HEK293 (cell line): ENCODE measurements around the gene PHLPP2.
A peak's percentile ranks its signal among the peaks of the same experiment; 100 is the strongest.

Experiments used
- CTCF ChIA-PET: fragments of 350-600 bp; formaldehyde crosslinking; extraction: SDS; loops from one replicate; lab custom pipeline; 2021; ENCODE audit warnings: antibody characterized with exemption; lab: Yijun Ruan, JAX
- POLR2A ChIA-PET: fragments of 300-600 bp; formaldehyde crosslinking; extraction: SDS; loops from one replicate; lab custom pipeline; 2020; ENCODE audit warnings: antibody characterized with exemption, inconsistent platforms; lab: Yijun Ruan, JAX
- H3K27ac ChIP-seq: fragments of 200-500 bp; sonication (Bioruptor generic); 2 replicates; pipeline ENCODE4 v1.5.1; 2014; ENCODE audit warnings: low read depth, low read length, control low read depth, inconsistent platforms; ENCODE audit errors: extremely low read depth
- H3K36me3 ChIP-seq, 2 experiments: fragments of 200-500 bp in 1 of 2; sonication (Bioruptor generic) in 1 of 2; 1 replicate in 1 of 2; 2 replicates in 1 of 2; pipeline ENCODE4 v1.5.1; 2014 to 2017; ENCODE audit warnings: inconsistent platforms in 2 of 2, low read length in 2 of 2; ENCODE audit not compliant: control insufficient read depth in 2 of 2, insufficient read depth in 1 of 2
- H3K4me1 ChIP-seq: fragments of 200-500 bp; sonication (Bioruptor generic); 2 replicates; pipeline ENCODE4 v1.5.1; 2014; ENCODE audit warnings: mild to moderate bottlenecking, low read length, inconsistent platforms; ENCODE audit not compliant: control insufficient read depth, insufficient read depth
- H3K4me3 ChIP-seq: 2 replicates; pipeline ENCODE4 v1.5.1; 2011; ENCODE audit warnings: low read depth, mild to moderate bottlenecking, control low read depth, low read length, moderate library complexity
- H3K9me3 ChIP-seq: fragments of 200-500 bp; sonication (Bioruptor generic); 2 replicates; pipeline ENCODE4 v1.5.1; 2014; ENCODE audit warnings: low read depth, low read length, inconsistent platforms; ENCODE audit not compliant: control insufficient read depth, insufficient read depth
- BCL11A ChIP-seq: fragments of 450-650 bp; formaldehyde crosslinking; IDR thresholded peaks from 2 replicates; pipeline ENCODE4 v1.5.1; 2016; ENCODE audit warnings: low read depth, missing biosample characterization, missing genetic modification characterization
- EGR2 ChIP-seq: fragments of 450-650 bp; formaldehyde crosslinking; IDR thresholded peaks from 2 replicates; pipeline ENCODE4 v1.5.1; 2016; ENCODE audit warnings: low read depth, missing biosample characterization, missing genetic modification characterization
- FEZF1 ChIP-seq: fragments of 450-650 bp; formaldehyde crosslinking; IDR thresholded peaks from 2 replicates; pipeline ENCODE4 v1.5.1; 2016; ENCODE audit warnings: missing biosample characterization, missing genetic modification characterization
- HOXC10 ChIP-seq: sonication (generic); formaldehyde crosslinking; IDR thresholded peaks from 2 replicates; pipeline ENCODE4 v1.8.1; 2023; ENCODE audit warnings: mild to moderate bottlenecking, missing genetic modification reagents
- KLF16 ChIP-seq: fragments of 450-650 bp; formaldehyde crosslinking; IDR thresholded peaks from 2 replicates; pipeline ENCODE4 v1.5.1; 2017; ENCODE audit warnings: missing biosample characterization, missing genetic modification characterization
- SALL2 ChIP-seq: fragments of 450-650 bp; formaldehyde crosslinking; IDR thresholded peaks from 2 replicates; pipeline ENCODE4 v1.5.0; 2017; ENCODE audit warnings: missing biosample characterization, mild to moderate bottlenecking, missing genetic modification characterization, borderline replicate concordance
- WT1 ChIP-seq: fragments of 450-650 bp; formaldehyde crosslinking; IDR thresholded peaks from 2 replicates; pipeline ENCODE4 v1.5.1; 2016; ENCODE audit warnings: missing biosample characterization, missing genetic modification characterization
- YY2 ChIP-seq: fragments of 450-650 bp; formaldehyde crosslinking; IDR thresholded peaks from 2 replicates; pipeline ENCODE4 v1.5.1; 2016; ENCODE audit warnings: missing biosample characterization, missing genetic modification characterization
- ZBTB21 ChIP-seq: fragments of 450-650 bp; formaldehyde crosslinking; IDR thresholded peaks from 2 replicates; pipeline ENCODE4 v1.5.1; 2017; ENCODE audit warnings: missing biosample characterization, missing genetic modification characterization
- ZEB2 ChIP-seq: fragments of 450-650 bp; formaldehyde crosslinking; IDR thresholded peaks from 2 replicates; pipeline ENCODE4 v1.5.1; 2016; ENCODE audit warnings: missing biosample characterization, missing genetic modification characterization
- ZFHX2 ChIP-seq: fragments of 450-650 bp; formaldehyde crosslinking; conservative IDR thresholded peaks from 2 replicates; pipeline ENCODE4 v1.5.1; 2016; ENCODE audit warnings: missing biosample characterization, missing genetic modification characterization
- ZFP69B ChIP-seq: fragments of 450-650 bp; formaldehyde crosslinking; IDR thresholded peaks from 2 replicates; pipeline ENCODE4 v1.5.1; 2016; ENCODE audit warnings: missing biosample characterization, missing genetic modification characterization
- ZNF140 ChIP-seq: fragments of 450-650 bp; formaldehyde crosslinking; IDR thresholded peaks from 2 replicates; pipeline ENCODE4 v1.5.1; 2016; ENCODE audit warnings: missing biosample characterization, missing genetic modification characterization
- ZNF2 ChIP-seq: fragments of 450-650 bp; formaldehyde crosslinking; IDR thresholded peaks from 2 replicates; pipeline ENCODE4 v1.5.1; 2016; ENCODE audit warnings: missing biosample characterization, missing genetic modification characterization
- ZNF391 ChIP-seq: fragments of 450-650 bp; formaldehyde crosslinking; IDR thresholded peaks from 2 replicates; pipeline ENCODE4 v1.5.1; 2016; ENCODE audit warnings: low read depth, missing biosample characterization, missing genetic modification characterization, borderline replicate concordance
- ZNF404 ChIP-seq: fragments of 450-650 bp; formaldehyde crosslinking; IDR thresholded peaks from 2 replicates; pipeline ENCODE4 v1.5.1; 2017; ENCODE audit warnings: missing biosample characterization, missing genetic modification characterization
- ZNF473 ChIP-seq: fragments of 450-650 bp; formaldehyde crosslinking; IDR thresholded peaks from 2 replicates; pipeline ENCODE4 v1.5.1; 2017; ENCODE audit warnings: missing biosample characterization, missing genetic modification characterization
- ZNF501 ChIP-seq: fragments of 450-650 bp; formaldehyde crosslinking; IDR thresholded peaks from 2 replicates; pipeline ENCODE4 v1.5.1; 2016; ENCODE audit warnings: missing biosample characterization, missing genetic modification characterization
- ZNF555 ChIP-seq: fragments of 450-650 bp; formaldehyde crosslinking; conservative IDR thresholded peaks from 2 replicates; pipeline ENCODE4 v1.5.1; 2017; ENCODE audit warnings: missing biosample characterization, mild to moderate bottlenecking, missing genetic modification characterization, inconsistent platforms
- ZNF621 ChIP-seq: fragments of 450-650 bp; formaldehyde crosslinking; IDR thresholded peaks from 2 replicates; pipeline ENCODE4 v1.5.1; 2017; ENCODE audit warnings: missing biosample characterization, missing genetic modification characterization
- ZNF629 ChIP-seq: fragments of 450-650 bp; formaldehyde crosslinking; IDR thresholded peaks from 2 replicates; pipeline ENCODE4 v1.5.1; 2017; ENCODE audit warnings: missing biosample characterization, missing genetic modification characterization
- ZNF654 ChIP-seq: fragments of 450-650 bp; formaldehyde crosslinking; IDR thresholded peaks from 2 replicates; pipeline ENCODE4 v1.5.1; 2016; ENCODE audit warnings: low read depth, missing biosample characterization, missing genetic modification characterization
- ZNF660 ChIP-seq: fragments of 450-650 bp; IDR thresholded peaks from 2 replicates; pipeline ENCODE4 v1.5.1; 2018; ENCODE audit warnings: missing biosample characterization, mild to moderate bottlenecking, missing genetic modification characterization
- ZNF670 ChIP-seq: fragments of 450-650 bp; formaldehyde crosslinking; IDR thresholded peaks from 2 replicates; pipeline ENCODE4 v1.5.1; 2016; ENCODE audit warnings: missing biosample characterization, missing genetic modification characterization, low read depth
- ZNF707 ChIP-seq: fragments of 450-650 bp; formaldehyde crosslinking; IDR thresholded peaks from 2 replicates; pipeline ENCODE4 v1.5.1; 2016; ENCODE audit warnings: missing biosample characterization, missing genetic modification characterization
- TF ChIP-seq, protein P1 (sequence below): fragments of 450-650 bp; formaldehyde crosslinking; IDR thresholded peaks from 2 replicates; pipeline ENCODE4 v1.5.1; 2016; ENCODE audit warnings: missing biosample characterization, missing genetic modification characterization
- TF ChIP-seq, protein P2 (sequence below): fragments of 450-650 bp; formaldehyde crosslinking; IDR thresholded peaks from 2 replicates; pipeline ENCODE4 v1.5.1; 2017; ENCODE audit warnings: missing biosample characterization, missing genetic modification characterization
- TF ChIP-seq, protein P3 (sequence below): fragments of 450-650 bp; IDR thresholded peaks from 2 replicates; pipeline ENCODE4 v1.5.1; 2018; ENCODE audit warnings: missing biosample characterization, mild to moderate bottlenecking, missing genetic modification characterization

The PHLPP2 gene

DNA sequence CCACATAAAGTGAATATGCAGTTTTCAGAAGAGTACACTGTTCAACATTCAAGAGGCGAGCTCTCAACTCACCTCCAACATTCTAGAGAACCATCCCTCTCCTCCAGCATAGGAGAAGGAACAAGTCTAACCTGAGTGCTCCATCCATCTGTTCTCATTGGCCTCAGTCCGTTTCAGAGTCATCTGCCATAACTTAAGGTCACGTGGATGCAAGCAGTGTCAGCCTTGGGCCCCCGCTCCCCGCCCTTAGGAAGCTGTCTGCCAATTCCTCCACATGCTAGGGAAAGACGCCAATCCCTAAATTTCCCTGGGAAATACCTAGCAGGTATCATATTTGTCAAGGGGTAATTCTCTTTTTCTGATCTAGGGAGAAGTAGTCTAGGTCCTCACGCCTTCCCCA is 77.1 kb downstream of the PHLPP2 start:
- H3K27ac ChIP-seq = no peak overlapping the region
- POLR2A ChIA-PET = interaction anchor here (0.6 kb wide), 1 partner anchor 8 kb away, joined by 3 read pairs; no protein-coding TSS in a partner anchor
- no peak overlapping the region for H3K4me3 ChIP-seq
- TF ChIP-seq SALL2 (no peak), ZBTB21 (tag by site-specific recombination) (no peak), ZEB2 (tag by site-specific recombination) (no peak), ZNF621 (no peak), ZNF140 (tag by site-specific recombination) (no peak), ZNF501 (tag by site-specific recombination) (no peak), ZNF555 (tag by site-specific recombination) (no peak)
- no peaks in the 10 kb centered on the region for H3K9me3 ChIP-seq
- CTCF ChIA-PET = interaction anchor here (0.7 to 1.3 kb wide), 3 partner anchors 36 to 46 kb away, joined by 3 to 7 read pairs (median 3); no protein-coding TSS in a partner anchor
- no peaks in the 10 kb centered on the region for H3K4me1 ChIP-seq
- H3K36me3 ChIP-seq = peaks cover 6 to 54% of the 10 kb centered on the region in 2 experiments; a peak in 2 of 3 replicates

DNA sequence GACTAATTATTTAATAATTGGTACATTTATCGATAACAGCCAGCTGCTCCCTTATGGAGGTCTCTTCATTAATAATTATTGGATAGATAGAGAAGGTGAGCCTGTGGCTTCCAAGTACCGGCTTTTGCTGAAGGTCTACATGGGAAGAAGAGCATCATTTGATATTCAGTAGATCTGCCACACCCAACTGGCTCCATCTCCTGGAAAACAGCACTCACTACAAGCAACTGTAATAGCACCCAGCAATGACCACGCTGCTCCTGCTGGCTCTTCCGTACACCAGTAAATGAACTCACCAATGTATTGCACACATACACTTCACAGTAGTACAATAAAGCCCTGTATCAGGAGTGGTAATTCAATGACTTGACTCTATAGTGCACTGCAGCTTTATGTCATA is 79.1 kb downstream of the PHLPP2 start:
- Histone ChIP-seq H3K27ac (no peak overlapping the region), H3K4me3 (no peak overlapping the region), H3K9me3 (no peaks in the 10 kb centered on the region), H3K4me1 (no peaks in the 10 kb centered on the region), H3K36me3 (peaks cover 0 to 41% of the 10 kb centered on the region in 2 experiments; a peak in 2 of 3 replicates)
- POLR2A ChIA-PET = no interaction called here
- CTCF ChIA-PET = interaction anchor here (0.6 to 2.3 kb wide), 8 partner anchors 17 to 334 kb away, joined by 3 to 9 read pairs (median 4); no protein-coding TSS in a partner anchor
- TF ChIP-seq ZNF404 (tag by site-specific recombination) (no peak), ZNF654 (tag by site-specific recombination) (peak; percentile 44), WT1 (tag by site-specific recombination) (no peak), BCL11A (tag by site-specific recombination) (no peak)
- TF ChIP-seq, protein P1, sequence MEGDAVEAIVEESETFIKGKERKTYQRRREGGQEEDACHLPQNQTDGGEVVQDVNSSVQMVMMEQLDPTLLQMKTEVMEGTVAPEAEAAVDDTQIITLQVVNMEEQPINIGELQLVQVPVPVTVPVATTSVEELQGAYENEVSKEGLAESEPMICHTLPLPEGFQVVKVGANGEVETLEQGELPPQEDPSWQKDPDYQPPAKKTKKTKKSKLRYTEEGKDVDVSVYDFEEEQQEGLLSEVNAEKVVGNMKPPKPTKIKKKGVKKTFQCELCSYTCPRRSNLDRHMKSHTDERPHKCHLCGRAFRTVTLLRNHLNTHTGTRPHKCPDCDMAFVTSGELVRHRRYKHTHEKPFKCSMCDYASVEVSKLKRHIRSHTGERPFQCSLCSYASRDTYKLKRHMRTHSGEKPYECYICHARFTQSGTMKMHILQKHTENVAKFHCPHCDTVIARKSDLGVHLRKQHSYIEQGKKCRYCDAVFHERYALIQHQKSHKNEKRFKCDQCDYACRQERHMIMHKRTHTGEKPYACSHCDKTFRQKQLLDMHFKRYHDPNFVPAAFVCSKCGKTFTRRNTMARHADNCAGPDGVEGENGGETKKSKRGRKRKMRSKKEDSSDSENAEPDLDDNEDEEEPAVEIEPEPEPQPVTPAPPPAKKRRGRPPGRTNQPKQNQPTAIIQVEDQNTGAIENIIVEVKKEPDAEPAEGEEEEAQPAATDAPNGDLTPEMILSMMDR (tag by site-specific recombination) = peak; percentile 65
- TF ChIP-seq, protein P2, sequence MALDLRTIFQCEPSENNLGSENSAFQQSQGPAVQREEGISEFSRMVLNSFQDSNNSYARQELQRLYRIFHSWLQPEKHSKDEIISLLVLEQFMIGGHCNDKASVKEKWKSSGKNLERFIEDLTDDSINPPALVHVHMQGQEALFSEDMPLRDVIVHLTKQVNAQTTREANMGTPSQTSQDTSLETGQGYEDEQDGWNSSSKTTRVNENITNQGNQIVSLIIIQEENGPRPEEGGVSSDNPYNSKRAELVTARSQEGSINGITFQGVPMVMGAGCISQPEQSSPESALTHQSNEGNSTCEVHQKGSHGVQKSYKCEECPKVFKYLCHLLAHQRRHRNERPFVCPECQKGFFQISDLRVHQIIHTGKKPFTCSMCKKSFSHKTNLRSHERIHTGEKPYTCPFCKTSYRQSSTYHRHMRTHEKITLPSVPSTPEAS (tag by site-specific recombination) = no peak

DNA sequence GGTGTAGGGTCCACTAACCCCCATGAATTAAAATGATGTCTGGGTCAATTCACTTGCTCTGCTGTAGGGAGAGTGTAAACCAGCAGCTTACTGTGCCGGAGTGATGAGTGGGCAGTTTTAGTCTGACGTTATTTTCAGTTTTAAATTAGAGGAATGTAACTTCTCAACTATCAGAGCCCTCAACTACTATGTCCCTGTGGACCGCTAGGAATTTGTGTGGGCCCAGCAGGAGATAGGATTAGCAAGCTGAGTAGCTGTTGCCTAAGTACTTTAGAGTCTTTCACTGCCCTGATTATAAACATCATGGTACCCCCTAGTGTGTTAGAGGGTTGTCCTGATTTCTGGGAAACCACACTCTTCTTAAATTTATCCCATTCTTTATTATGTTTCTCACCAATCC is 87.1 kb downstream of the PHLPP2 start:
- no peak overlapping the region for H3K4me3 ChIP-seq
- H3K9me3 ChIP-seq = no peaks in the 10 kb centered on the region
- CTCF ChIA-PET = interaction anchor here (0.5 to 0.7 kb wide), 2 partner anchors 255 to 325 kb away, joined by 3 read pairs; no protein-coding TSS in a partner anchor
- no peak overlapping the region for H3K27ac ChIP-seq
- peaks cover 0 to 13% of the 10 kb centered on the region in 2 experiments; a peak in 2 of 3 replicates for H3K36me3 ChIP-seq
- POLR2A ChIA-PET = no interaction called here
- H3K4me1 ChIP-seq = no peaks in the 10 kb centered on the region
- TF ChIP-seq ZNF2 (tag by site-specific recombination) (no peak), ZNF660 (tag by site-specific recombination) (0 out of 2 replicates have a peak, but pooled peaks have one; percentile 39), ZNF670 (tag by site-specific recombination) (no peak), ZFP69B (peak; percentile 71), KLF16 (no peak), HOXC10 (no peak), ZNF707 (tag by site-specific recombination) (no peak), ZNF391 (tag by site-specific recombination) (no peak), ZNF473 (tag by site-specific recombination) (no peak), FEZF1 (tag by site-specific recombination) (no peak; the same call in 1 of the 2 replicates), ZFHX2 (tag by site-specific recombination) (peak; percentile 43), EGR2 (tag by site-specific recombination) (peak; percentile 43), ZNF629 (tag by site-specific recombination) (no peak), YY2 (tag by site-specific recombination) (no peak)
- TF ChIP-seq, protein P3, sequence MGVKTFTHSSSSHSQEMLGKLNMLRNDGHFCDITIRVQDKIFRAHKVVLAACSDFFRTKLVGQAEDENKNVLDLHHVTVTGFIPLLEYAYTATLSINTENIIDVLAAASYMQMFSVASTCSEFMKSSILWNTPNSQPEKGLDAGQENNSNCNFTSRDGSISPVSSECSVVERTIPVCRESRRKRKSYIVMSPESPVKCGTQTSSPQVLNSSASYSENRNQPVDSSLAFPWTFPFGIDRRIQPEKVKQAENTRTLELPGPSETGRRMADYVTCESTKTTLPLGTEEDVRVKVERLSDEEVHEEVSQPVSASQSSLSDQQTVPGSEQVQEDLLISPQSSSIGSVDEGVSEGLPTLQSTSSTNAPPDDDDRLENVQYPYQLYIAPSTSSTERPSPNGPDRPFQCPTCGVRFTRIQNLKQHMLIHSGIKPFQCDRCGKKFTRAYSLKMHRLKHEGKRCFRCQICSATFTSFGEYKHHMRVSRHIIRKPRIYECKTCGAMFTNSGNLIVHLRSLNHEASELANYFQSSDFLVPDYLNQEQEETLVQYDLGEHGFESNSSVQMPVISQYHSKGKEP (tag by site-specific recombination) = no peak
